Naive thymus-derived CD4-positive, alpha-beta T cell (primary cell): ENCODE results near the gene MREG. TPM values are rescaled to one million over a fixed set of nuclear protein-coding genes. Genes with fewer than 3 reads are reported as not detected.

ENCODE experiments used
- ATAC-seq: fragments of 150-1000 bp; cut with Tn5 transposase; 2 replicates; pipeline ENCODE4 v1.10.0; 2021; ENCODE audit warnings: mild to moderate bottlenecking, moderate library complexity
- CTCF ChIA-PET: fragments of 350-600 bp; sonication (Branson Sonifier 250); formaldehyde crosslinking; loops from one replicate; lab custom pipeline; 2021; ENCODE audit warnings: antibody characterized with exemption; lab: Charles Lee
- POLR2A ChIA-PET: fragments of 350-600 bp; sonication (Branson Sonifier 250); formaldehyde crosslinking; loops from one replicate; lab custom pipeline; 2021; ENCODE audit warnings: antibody characterized with exemption, inconsistent platforms; lab: Charles Lee
- DNase-seq, 9 donors: peaks; one replicate each; pipeline versions ENCODE4 v3.0.0 to v3.0.0-alpha.2; 2020 to 2022; ENCODE audit warnings: mixed read lengths in 1 of 9
- H3K27ac ChIP-seq: one replicate; pipeline ENCODE4 v1.7.0; 2013; ENCODE audit warnings: mild to moderate bottlenecking, low read depth, low read length, moderate library complexity
- H3K27me3 ChIP-seq, 2 donors: one replicate each; pipeline ENCODE4 v1.7.0; 2013; ENCODE audit warnings: low read length in 2 of 2, mild to moderate bottlenecking in 2 of 2, moderate library complexity in 2 of 2; ENCODE audit not compliant: control insufficient read depth in 2 of 2, insufficient read depth in 2 of 2
- H3K36me3 ChIP-seq, 3 experiments: 1 replicate in 2 of 3; 2 replicates in 1 of 3; pipeline ENCODE4 v1.7.0; 2013; ENCODE audit warnings: low read length in 3 of 3, mild to moderate bottlenecking in 3 of 3, moderate library complexity in 1 of 3; ENCODE audit not compliant: insufficient read depth in 3 of 3, control insufficient read depth in 2 of 3
- H3K4me1 ChIP-seq, 2 donors: one replicate each; pipeline ENCODE4 v1.7.0; 2013; ENCODE audit warnings: low read length in 2 of 2, mild to moderate bottlenecking in 2 of 2, moderate library complexity in 1 of 2; ENCODE audit not compliant: control insufficient read depth in 2 of 2, insufficient read depth in 2 of 2
- H3K4me3 ChIP-seq: 2 replicates; pipeline ENCODE4 v1.7.0; 2013; ENCODE audit warnings: mild to moderate bottlenecking, low read length
- H3K9me3 ChIP-seq, 3 experiments: 1 replicate in 2 of 3; 2 replicates in 1 of 3; pipeline ENCODE4 v1.7.0; 2013; ENCODE audit warnings: low read length in 3 of 3; ENCODE audit not compliant: control insufficient read depth in 2 of 3
- H3K27ac Mint-ChIP-seq, 9 donors: one replicate each; pipeline ENCODE4 v1.8.0; 2020 to 2022; ENCODE audit warnings: mixed read lengths in 9 of 9, mild to moderate bottlenecking in 8 of 9, moderate library complexity in 5 of 9, inconsistent platforms in 2 of 9
- H3K27me3 Mint-ChIP-seq, 5 donors: one replicate each; pipeline ENCODE4 v1.8.0; 2021 to 2022; ENCODE audit warnings: mixed read lengths in 5 of 5, mild to moderate bottlenecking in 1 of 5
- H3K36me3 Mint-ChIP-seq, 5 donors: one replicate each; pipeline ENCODE4 v1.8.0; 2020 to 2022; ENCODE audit warnings: mixed read lengths in 5 of 5, mild to moderate bottlenecking in 3 of 5, inconsistent platforms in 1 of 5
- H3K4me1 Mint-ChIP-seq, 7 donors: one replicate each; pipeline ENCODE4 v1.8.0; 2020 to 2022; ENCODE audit warnings: mixed read lengths in 7 of 7, mild to moderate bottlenecking in 3 of 7, inconsistent platforms in 1 of 7
- H3K4me3 Mint-ChIP-seq, 10 donors: one replicate each; pipeline ENCODE4 v1.8.0; 2020 to 2022; ENCODE audit warnings: mild to moderate bottlenecking in 10 of 10, mixed read lengths in 10 of 10, moderate library complexity in 6 of 10, inconsistent platforms in 2 of 10
- H3K9me3 Mint-ChIP-seq, 11 donors: one replicate each; pipeline ENCODE4 v1.8.0; 2020 to 2022; ENCODE audit warnings: mixed read lengths in 11 of 11, mild to moderate bottlenecking in 4 of 11, inconsistent platforms in 1 of 11, moderate library complexity in 1 of 11
- intact Hi-C, 2 donors: fragments of 100-400 bp; cut with micrococcal nuclease; formaldehyde crosslinking; loops; one replicate each; pipeline ENCODE4 v1.15.1; 2023
- polyA plus RNA-seq, 2 donors: library from polyadenylated mRNA; unstranded; fragments of 300-500 nt; fragmentation: Illumina TruSeq; gene quantifications; one replicate each; pipeline ENCODE4 v1.2.3, GENCODE V29; 2021
- total RNA-seq, 6 experiments: library from RNA in 5 of 6; stranded (reverse) in 5 of 6; gene quantifications; 1 replicate in 5 of 6; 2 replicates in 1 of 6; pipeline ENCODE4 v1.2.3 and lab custom pipeline; 2021 to 2026

MREG gene
- total and polyA plus RNA-seq, 7 experiments from 2014 or later, result 0.39 to 8.5 (median 6.1) TPM

DNA sequence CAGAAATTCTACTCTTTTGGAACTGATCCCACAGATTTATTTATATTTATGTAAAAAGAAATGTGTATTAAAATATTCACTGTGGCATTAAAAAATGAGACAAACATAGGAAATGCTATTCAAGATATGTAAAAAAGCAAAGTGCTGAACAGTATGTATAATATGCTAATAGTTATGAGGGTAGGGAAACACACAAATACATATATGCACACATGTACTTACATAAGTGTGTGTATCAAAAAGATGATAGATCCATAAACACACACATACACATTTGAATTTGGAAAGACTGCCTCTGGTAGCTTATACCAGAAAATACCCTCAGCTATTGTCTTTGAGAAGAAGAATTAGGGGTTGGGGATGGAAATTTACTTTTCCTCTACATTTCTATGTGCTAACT lies 103.2 kb downstream of the MREG start:
- POLR2A ChIA-PET, result no interaction called here
- Mint-ChIP-seq H3K27me3 (peaks cover 14 to 38% (median 21%) of the 10 kb centered on the region in 5 donors), H3K36me3 (no peaks in the 10 kb centered on the region), H3K4me1 (peaks cover 0 to under 1% (median 0%) of the 10 kb centered on the region in 7 donors), H3K27ac (no peak overlapping the region), H3K9me3 (no peaks in the 10 kb centered on the region), H3K4me3 (no peak overlapping the region)
- intact Hi-C loops, result no loop called here
- Histone ChIP-seq H3K36me3 (no peaks in the 10 kb centered on the region), H3K4me3 (no peak overlapping the region), H3K4me1 (no peaks in the 10 kb centered on the region), H3K9me3 (no peaks in the 10 kb centered on the region), H3K27me3 (no peaks in the 10 kb centered on the region), H3K27ac (no peak overlapping the region)
- ATAC-seq, result no peak
- DNase-seq, result no peak
- CTCF ChIA-PET, result interaction anchor here (0.6 kb wide), 1 partner anchor 640 kb away, joined by 3 read pairs; no protein-coding TSS in a partner anchor

DNA sequence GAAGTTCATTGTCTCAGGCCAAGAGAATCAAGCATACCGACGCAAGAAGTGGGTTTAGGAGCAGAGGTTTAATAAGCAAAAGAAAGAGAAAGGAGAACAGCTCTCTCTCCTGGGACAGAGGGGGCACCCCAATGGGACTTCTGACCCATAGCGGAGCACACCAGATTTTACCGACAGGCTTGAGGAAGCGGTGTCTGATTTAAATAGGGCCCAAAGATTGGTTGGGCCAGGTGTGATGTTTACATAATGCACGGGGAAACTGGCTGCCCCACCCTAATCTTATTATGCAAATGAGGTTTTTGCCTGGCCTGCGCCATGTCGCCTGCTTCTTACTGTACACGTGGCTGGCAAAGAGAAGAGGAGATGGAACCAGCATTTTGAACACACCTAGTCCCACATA lies 106.2 kb downstream of the MREG start:
- Histone ChIP-seq H3K4me3 (no peak overlapping the region), H3K9me3 (no peaks in the 10 kb centered on the region), H3K27me3 (no peaks in the 10 kb centered on the region), H3K36me3 (no peaks in the 10 kb centered on the region), H3K4me1 (no peaks in the 10 kb centered on the region), H3K27ac (no peak overlapping the region)
- ATAC-seq (no peak), DNase-seq (no peak)
- intact Hi-C loops, result no loop called here
- Mint-ChIP-seq H3K4me3 (no peak overlapping the region), H3K4me1 (no peaks in the 10 kb centered on the region), H3K9me3 (peaks cover 0 to 1% (median 0%) of the 10 kb centered on the region in 11 donors), H3K36me3 (no peaks in the 10 kb centered on the region), H3K27ac (no peak overlapping the region), H3K27me3 (peaks cover 12 to 39% (median 22%) of the 10 kb centered on the region in 5 donors)
- ChIA-PET CTCF (no interaction called here), POLR2A (no interaction called here)

GRCh38 chr2:215906458-215906857 lies 106.9 kb downstream of the MREG start:
- DNase-seq (no peak), ATAC-seq (no peak)
- Mint-ChIP-seq H3K4me1 (no peaks in the 10 kb centered on the region), H3K27ac (no peak overlapping the region), H3K36me3 (no peaks in the 10 kb centered on the region), H3K4me3 (no peak overlapping the region), H3K9me3 (peaks cover 0 to 1% (median 0%) of the 10 kb centered on the region in 11 donors), H3K27me3 (peaks cover 12 to 39% (median 26%) of the 10 kb centered on the region in 5 donors)
- no peaks in the 10 kb centered on the region for H3K4me1 ChIP-seq
- no peak overlapping the region for H3K4me3 ChIP-seq
- no peaks in the 10 kb centered on the region for H3K27me3 ChIP-seq
- no peaks in the 10 kb centered on the region for H3K36me3 ChIP-seq
- no peaks in the 10 kb centered on the region for H3K9me3 ChIP-seq
- ChIA-PET POLR2A (no interaction called here), CTCF (no interaction called here)
- H3K27ac ChIP-seq, result no peak overlapping the region
- intact Hi-C loops, result no loop called here

GRCh38 chr2:215905691-215906090 lies 107.7 kb downstream of the MREG start:
- Mint-ChIP-seq H3K27me3 (peaks cover 12 to 36% (median 26%) of the 10 kb centered on the region in 5 donors), H3K9me3 (peaks cover 0 to 1% (median 0%) of the 10 kb centered on the region in 11 donors), H3K36me3 (no peaks in the 10 kb centered on the region), H3K4me3 (no peak overlapping the region), H3K27ac (no peak overlapping the region), H3K4me1 (peaks cover 0 to 5% (median 4%) of the 10 kb centered on the region in 7 donors)
- POLR2A ChIA-PET, result no interaction called here
- Histone ChIP-seq H3K4me1 (no peaks in the 10 kb centered on the region), H3K9me3 (no peaks in the 10 kb centered on the region), H3K27me3 (no peaks in the 10 kb centered on the region), H3K36me3 (no peaks in the 10 kb centered on the region), H3K27ac (no peak overlapping the region), H3K4me3 (no peak overlapping the region)
- no peak for DNase-seq
- CTCF ChIA-PET, result no interaction called here
- no peak for ATAC-seq
- intact Hi-C loops, result no loop called here

DNA sequence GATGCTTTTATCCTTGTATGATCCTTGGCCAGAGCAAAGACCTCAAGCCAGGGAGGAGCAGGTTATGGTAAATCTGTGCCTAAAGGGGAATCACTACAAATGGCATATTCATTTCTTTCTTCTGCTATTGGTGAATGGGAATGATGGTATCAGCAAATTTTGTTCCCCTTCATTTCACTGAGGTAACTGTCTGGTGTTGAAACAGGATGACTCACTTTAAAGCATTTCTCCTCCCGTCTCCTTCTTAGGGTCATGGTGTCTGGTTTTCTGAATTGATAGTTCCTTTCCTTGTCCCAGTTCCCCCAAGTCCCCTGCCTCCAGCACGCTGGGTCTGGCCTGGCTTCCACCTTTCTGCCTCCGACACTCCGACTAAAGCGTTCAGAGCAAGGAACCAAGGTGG lies 109.2 kb downstream of the MREG start:
- POLR2A ChIA-PET, result no interaction called here
- intact Hi-C loops, result no loop called here
- no peaks in the 10 kb centered on the region for H3K36me3 Mint-ChIP-seq
- ATAC-seq (peak; percentile 60), DNase-seq (no peak)
- Histone ChIP-seq H3K27ac (no peak overlapping the region), H3K27me3 (no peaks in the 10 kb centered on the region), H3K4me3 (no peak overlapping the region), H3K9me3 (no peaks in the 10 kb centered on the region), H3K4me1 (no peaks in the 10 kb centered on the region), H3K36me3 (no peaks in the 10 kb centered on the region)
- H3K9me3 Mint-ChIP-seq, result peaks cover 0 to 1% (median 0%) of the 10 kb centered on the region in 11 donors
- H3K4me1 Mint-ChIP-seq, result peaks cover 0 to 6% (median 4%) of the 10 kb centered on the region in 7 donors
- CTCF ChIA-PET, result no interaction called here
- H3K27me3 Mint-ChIP-seq, result peaks cover 8 to 30% (median 26%) of the 10 kb centered on the region in 5 donors
- no peak overlapping the region for H3K4me3 Mint-ChIP-seq
- no peak overlapping the region for H3K27ac Mint-ChIP-seq

- ATAC-seq (no peak), DNase-seq (no peak)
- Histone ChIP-seq H3K27me3 (no peaks in the 10 kb centered on the region), H3K27ac (no peak overlapping the region), H3K36me3 (no peaks in the 10 kb centered on the region), H3K9me3 (no peaks in the 10 kb centered on the region), H3K4me1 (no peaks in the 10 kb centered on the region), H3K4me3 (no peak overlapping the region)
- peaks cover 9 to 30% (median 21%) of the 10 kb centered on the region in 5 donors for H3K27me3 Mint-ChIP-seq
- H3K9me3 Mint-ChIP-seq, result peaks cover 0 to 2% (median 0%) of the 10 kb centered on the region in 11 donors
- H3K4me3 Mint-ChIP-seq, result no peak overlapping the region
- intact Hi-C loops, result no loop called here
- H3K36me3 Mint-ChIP-seq, result no peaks in the 10 kb centered on the region
- POLR2A ChIA-PET, result no interaction called here
- peaks cover 0 to 6% (median 4%) of the 10 kb centered on the region in 7 donors for H3K4me1 Mint-ChIP-seq
- CTCF ChIA-PET, result no interaction called here
- H3K27ac Mint-ChIP-seq, result no peak overlapping the region
Measured at GRCh38 chr2:215903203-215903602, 110.1 kb downstream of the MREG start.

GRCh38 chr2:215901796-215902195 lies 111.6 kb downstream of the MREG start:
- CTCF ChIA-PET, result no interaction called here
- ATAC-seq, result no peak

More at GRCh38 chr2:215901796-215902195, 111.6 kb downstream of the MREG start:
- Mint-ChIP-seq H3K9me3 (peaks cover 0 to 2% (median 0%) of the 10 kb centered on the region in 11 donors), H3K27ac (no peak overlapping the region), H3K4me1 (peaks cover 0 to 6% (median 4%) of the 10 kb centered on the region in 7 donors), H3K27me3 (peaks cover 4 to 30% (median 18%) of the 10 kb centered on the region in 5 donors), H3K36me3 (no peaks in the 10 kb centered on the region), H3K4me3 (no peak overlapping the region)
- Histone ChIP-seq H3K4me1 (no peaks in the 10 kb centered on the region), H3K4me3 (no peak overlapping the region), H3K9me3 (no peaks in the 10 kb centered on the region), H3K27me3 (no peaks in the 10 kb centered on the region), H3K27ac (no peak overlapping the region), H3K36me3 (no peaks in the 10 kb centered on the region)
- intact Hi-C loops, result no loop called here
- POLR2A ChIA-PET, result no interaction called here
- DNase-seq, result no peak
